ENCODE data around the gene SLC15A1. TPM values are rescaled to one million over a fixed set of nuclear protein-coding genes. Genes with fewer than 3 reads are reported as not detected.

The SLC15A1 gene
- total RNA-seq, 2 donors from 2014 or later = 7.8 to 12.2 TPM

- ATAC-seq = no peak
- no peaks in the 10 kb centered on the region for H3K27me3 ChIP-seq
- WGBS, 2 donors = 85 to 90% methylated on average over 5 of the region's 5 CpGs
- intact Hi-C loops (cut with DNase I) = no loop called here
- no peak for DNase-seq
- TF ChIP-seq CTCF (IDR thresholded peaks at IDR 0.05) (no peak), POLR2A (IDR thresholded peaks at IDR 0.05) (no peak)
- H3K36me3 ChIP-seq (replicated peaks in 1 of 2; ENCODE audit: insufficient read depth in 1 of 2, low read depth in 2 of 2) = no peaks in the 10 kb centered on the region
- H3K4me1 ChIP-seq = no peaks in the 10 kb centered on the region
- no peak overlapping the region for H3K27ac ChIP-seq
- H3K4me3 ChIP-seq = no peak overlapping the region
- no peaks in the 10 kb centered on the region for H3K9me3 ChIP-seq
Measured at GRCh38 chr13:98687319-98687718, 65.2 kb downstream of the SLC15A1 start.

- intact Hi-C loops (cut with DNase I) = no loop called here
- Histone ChIP-seq H3K27me3 (no peaks in the 10 kb centered on the region), H3K27ac (no peak overlapping the region), H3K9me3 (no peaks in the 10 kb centered on the region), H3K4me3 (no peak overlapping the region), H3K4me1 (no peaks in the 10 kb centered on the region), H3K36me3 (replicated peaks in 1 of 2; ENCODE audit: insufficient read depth in 1 of 2, low read depth in 2 of 2) (no peaks in the 10 kb centered on the region)
- DNase-seq (no peak), ATAC-seq (no peak)
- TF ChIP-seq CTCF (IDR thresholded peaks at IDR 0.05) (no peak), POLR2A (IDR thresholded peaks at IDR 0.05) (no peak)
- WGBS, 2 donors = 77 to 88% methylated on average over 9 of the region's 9 CpGs
Measured at GRCh38 chr13:98686270-98686669, 66.2 kb downstream of the SLC15A1 start.

GRCh38 chr13:98685146-98685545, 67.3 kb downstream of the SLC15A1 start:
- Histone ChIP-seq H3K27me3 (no peaks in the 10 kb centered on the region), H3K9me3 (no peaks in the 10 kb centered on the region), H3K4me1 (no peaks in the 10 kb centered on the region), H3K36me3 (replicated peaks in 1 of 2; ENCODE audit: insufficient read depth in 1 of 2, low read depth in 2 of 2) (no peaks in the 10 kb centered on the region), H3K27ac (no peak overlapping the region), H3K4me3 (no peak overlapping the region)
- intact Hi-C loops (cut with DNase I) = no loop called here
- no peak for ATAC-seq
- WGBS, 2 donors = 55 to 58% methylated on average over 2 of the region's 2 CpGs
- TF ChIP-seq CTCF (IDR thresholded peaks at IDR 0.05) = no peak
- no peak for TF ChIP-seq POLR2A (IDR thresholded peaks at IDR 0.05)
- no peak for DNase-seq

- ATAC-seq (no peak), DNase-seq (no peak)
- Histone ChIP-seq H3K4me1 (no peaks in the 10 kb centered on the region), H3K36me3 (replicated peaks in 1 of 2; ENCODE audit: insufficient read depth in 1 of 2, low read depth in 2 of 2) (no peaks in the 10 kb centered on the region), H3K4me3 (no peak overlapping the region), H3K27ac (no peak overlapping the region), H3K27me3 (no peaks in the 10 kb centered on the region), H3K9me3 (no peaks in the 10 kb centered on the region)
- TF ChIP-seq POLR2A (IDR thresholded peaks at IDR 0.05) (no peak), CTCF (IDR thresholded peaks at IDR 0.05) (no peak)
- WGBS, 2 donors = 80 to 85% methylated on average over 3 of the region's 3 CpGs
- intact Hi-C loops (cut with DNase I) = no loop called here
Measured at GRCh38 chr13:98681049-98681448, 71.4 kb downstream of the SLC15A1 start.

DNA sequence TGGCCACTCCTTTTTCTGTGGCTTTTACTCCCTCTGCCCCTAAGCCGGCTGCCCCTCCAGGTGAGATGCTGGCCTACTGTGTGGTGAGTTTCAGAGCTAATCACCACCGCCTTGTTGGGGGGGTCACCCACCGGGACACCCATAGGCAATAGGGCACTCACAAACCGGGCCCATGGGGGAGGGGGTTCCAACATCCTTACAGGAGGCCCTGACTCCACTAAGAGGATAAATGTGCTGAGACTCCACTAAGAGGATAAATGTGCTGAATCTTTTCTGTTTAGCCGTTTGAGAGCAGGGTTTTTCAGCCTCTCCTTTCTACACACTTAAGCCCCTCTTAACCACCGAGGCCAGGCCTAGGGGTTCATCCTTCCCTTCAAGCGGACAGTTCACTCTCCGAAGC, 73.7 kb downstream of the SLC15A1 start:
- H3K4me1 ChIP-seq = no peaks in the 10 kb centered on the region
- no peaks in the 10 kb centered on the region for H3K36me3 ChIP-seq (replicated peaks in 1 of 2; ENCODE audit: insufficient read depth in 1 of 2, low read depth in 2 of 2)
- ATAC-seq = no peak
- no peak overlapping the region for H3K27ac ChIP-seq
- DNase-seq = no peak
- intact Hi-C loops (cut with DNase I) = loop anchor here (10.0 kb wide), 2 partner anchors 166 to 824 kb away; no protein-coding TSS in a partner anchor
- H3K9me3 ChIP-seq = no peaks in the 10 kb centered on the region
- TF ChIP-seq POLR2A (IDR thresholded peaks at IDR 0.05) (no peak), CTCF (IDR thresholded peaks at IDR 0.05) (no peak)
- WGBS, 2 donors = 87 to 89% methylated on average over 8 of the region's 8 CpGs
- H3K27me3 ChIP-seq = no peaks in the 10 kb centered on the region
- no peak overlapping the region for H3K4me3 ChIP-seq
